WERI-Rb-1 (cell line): ENCODE measurements around the gene CTR9.
A peak's percentile ranks its signal among the peaks of the same experiment; 100 is the strongest.

ENCODE experiments used
- DNase-seq: peaks from one replicate; pipeline ENCODE4 v3.0.0-alpha.2; 2020
- H3K27ac ChIP-seq: fragments of 250-450 bp; sonication (Bioruptor Pico); 2 replicates; pipeline ENCODE4 v1.5.1; 2020; ENCODE audit warnings: mild to moderate bottlenecking, moderate library complexity
- H3K27me3 ChIP-seq: fragments of 250-450 bp; sonication (Bioruptor Pico); 2 replicates; pipeline ENCODE4 v1.5.1; 2021; ENCODE audit warnings: mild to moderate bottlenecking, low read depth, moderate library complexity; ENCODE audit not compliant: insufficient read depth, severe bottlenecking
- H3K36me3 ChIP-seq: fragments of 250-450 bp; sonication (Bioruptor Pico); 2 replicates; pipeline ENCODE4 v1.5.1; 2020; ENCODE audit warnings: mild to moderate bottlenecking, moderate library complexity
- H3K4me3 ChIP-seq: 2 replicates; pipeline ENCODE4 v1.5.1; 2011; ENCODE audit warnings: low read depth, mild to moderate bottlenecking, control low read depth, low read length
- H3K9me3 ChIP-seq: fragments of 250-450 bp; sonication (Bioruptor Pico); 2 replicates; pipeline ENCODE4 v1.5.1; 2021; ENCODE audit warnings: mild to moderate bottlenecking, moderate library complexity; ENCODE audit not compliant: severe bottlenecking
- TF ChIP-seq, protein P1 (sequence below): IDR thresholded peaks from 2 replicates; pipeline ENCODE4 v1.5.1; 2011; ENCODE audit warnings: low read depth, mild to moderate bottlenecking, control low read depth, inconsistent platforms, low read length

The CTR9 gene

DNA sequence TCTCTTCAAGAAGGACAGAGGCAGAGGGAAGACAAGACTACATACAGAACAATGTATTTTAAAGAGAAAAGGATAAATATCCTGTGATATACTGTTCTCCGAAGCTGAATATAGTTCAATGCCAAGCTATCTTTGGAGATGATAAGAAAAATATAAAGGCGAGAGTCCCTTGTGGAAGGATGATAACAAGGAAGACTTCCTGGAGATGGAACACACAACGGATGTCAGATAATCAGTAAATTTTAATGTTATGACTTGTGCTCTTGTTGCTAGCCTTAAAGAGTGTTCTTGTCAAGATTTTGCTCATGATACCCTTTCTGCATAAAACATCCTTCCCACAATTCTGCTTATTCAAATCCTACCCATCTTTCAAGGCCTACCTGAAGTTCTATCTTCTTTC, 6.8 kb upstream of the CTR9 start:
- no peak for DNase-seq
- TF ChIP-seq, protein P1, sequence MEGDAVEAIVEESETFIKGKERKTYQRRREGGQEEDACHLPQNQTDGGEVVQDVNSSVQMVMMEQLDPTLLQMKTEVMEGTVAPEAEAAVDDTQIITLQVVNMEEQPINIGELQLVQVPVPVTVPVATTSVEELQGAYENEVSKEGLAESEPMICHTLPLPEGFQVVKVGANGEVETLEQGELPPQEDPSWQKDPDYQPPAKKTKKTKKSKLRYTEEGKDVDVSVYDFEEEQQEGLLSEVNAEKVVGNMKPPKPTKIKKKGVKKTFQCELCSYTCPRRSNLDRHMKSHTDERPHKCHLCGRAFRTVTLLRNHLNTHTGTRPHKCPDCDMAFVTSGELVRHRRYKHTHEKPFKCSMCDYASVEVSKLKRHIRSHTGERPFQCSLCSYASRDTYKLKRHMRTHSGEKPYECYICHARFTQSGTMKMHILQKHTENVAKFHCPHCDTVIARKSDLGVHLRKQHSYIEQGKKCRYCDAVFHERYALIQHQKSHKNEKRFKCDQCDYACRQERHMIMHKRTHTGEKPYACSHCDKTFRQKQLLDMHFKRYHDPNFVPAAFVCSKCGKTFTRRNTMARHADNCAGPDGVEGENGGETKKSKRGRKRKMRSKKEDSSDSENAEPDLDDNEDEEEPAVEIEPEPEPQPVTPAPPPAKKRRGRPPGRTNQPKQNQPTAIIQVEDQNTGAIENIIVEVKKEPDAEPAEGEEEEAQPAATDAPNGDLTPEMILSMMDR: no peak
- H3K9me3 ChIP-seq: no peaks in the 10 kb centered on the region
- no peak overlapping the region for H3K4me3 ChIP-seq
- no peak overlapping the region for H3K27ac ChIP-seq
- H3K27me3 ChIP-seq: no peaks in the 10 kb centered on the region
- no peaks in the 10 kb centered on the region for H3K36me3 ChIP-seq

DNA sequence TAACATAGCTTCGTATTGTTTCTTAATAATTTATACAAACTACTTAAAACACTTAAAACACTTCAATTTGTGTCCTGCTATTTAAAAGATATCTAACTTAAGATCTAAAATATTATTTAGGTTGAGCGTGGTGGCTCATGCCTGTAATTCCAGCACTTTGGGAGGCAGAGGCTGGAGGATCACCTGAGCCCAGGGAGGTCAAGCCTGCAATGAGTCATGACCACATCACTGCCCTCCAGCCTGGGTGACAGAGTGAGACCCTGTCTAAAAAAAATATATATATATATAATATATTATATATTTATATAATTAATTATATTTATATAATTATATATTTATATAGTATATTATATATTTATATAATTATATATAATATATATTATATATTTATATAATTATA, 4.2 kb upstream of the CTR9 start:
- Histone ChIP-seq H3K4me3 (no peak overlapping the region), H3K27ac (no peak overlapping the region), H3K9me3 (no peaks in the 10 kb centered on the region), H3K27me3 (no peaks in the 10 kb centered on the region), H3K36me3 (no peaks in the 10 kb centered on the region)
- TF ChIP-seq, protein P1: no peak
- DNase-seq: no peak

DNA sequence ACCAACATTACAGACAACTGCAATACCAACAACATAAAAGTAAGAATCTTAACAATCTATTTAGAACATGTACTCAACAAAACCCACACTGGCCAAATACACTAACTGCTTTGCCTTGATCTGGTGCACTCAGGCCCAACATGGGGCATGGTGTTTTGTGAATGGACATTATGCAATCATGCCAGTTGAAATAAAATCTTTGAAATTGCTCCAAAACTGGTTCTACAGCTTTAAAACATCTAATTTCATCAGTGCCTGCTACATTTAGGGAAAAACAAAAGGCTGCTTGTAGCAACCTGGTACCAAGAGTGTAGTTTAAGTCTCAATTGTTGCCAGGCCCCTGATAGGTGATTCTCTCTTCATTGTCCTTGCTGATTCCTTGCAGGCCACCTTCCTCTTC, 3.3 kb upstream of the CTR9 start:
- TF ChIP-seq, protein P1: no peak
- H3K4me3 ChIP-seq: no peak overlapping the region
- H3K27ac ChIP-seq: no peak overlapping the region
- no peaks in the 10 kb centered on the region for H3K27me3 ChIP-seq
- no peak for DNase-seq
- H3K36me3 ChIP-seq: no peaks in the 10 kb centered on the region
- no peaks in the 10 kb centered on the region for H3K9me3 ChIP-seq

DNA sequence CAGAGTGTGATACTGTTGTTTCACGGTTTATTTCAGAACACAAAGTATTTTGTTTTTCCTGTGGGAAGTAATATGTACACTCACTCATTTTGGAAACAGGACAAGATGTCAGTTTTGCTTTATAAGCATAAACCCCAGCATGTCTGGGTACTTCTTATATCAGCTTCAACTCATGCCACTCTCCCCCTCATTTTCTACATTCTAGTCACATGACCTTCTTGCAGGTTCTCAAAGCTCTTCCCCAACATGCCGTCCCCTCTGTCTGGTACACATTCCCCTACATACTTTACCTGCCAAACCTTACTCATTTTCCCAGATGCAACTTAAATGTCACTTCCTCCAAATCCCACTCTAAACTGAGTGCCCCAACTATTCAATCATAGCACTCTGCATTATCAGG, 1.6 kb upstream of the CTR9 start:
- peaks cover 6% of the 10 kb centered on the region for H3K36me3 ChIP-seq
- H3K27ac ChIP-seq: no peak overlapping the region
- no peak for DNase-seq
- H3K4me3 ChIP-seq: no peak overlapping the region
- no peaks in the 10 kb centered on the region for H3K9me3 ChIP-seq
- H3K27me3 ChIP-seq: no peaks in the 10 kb centered on the region
- TF ChIP-seq, protein P1: no peak

DNA sequence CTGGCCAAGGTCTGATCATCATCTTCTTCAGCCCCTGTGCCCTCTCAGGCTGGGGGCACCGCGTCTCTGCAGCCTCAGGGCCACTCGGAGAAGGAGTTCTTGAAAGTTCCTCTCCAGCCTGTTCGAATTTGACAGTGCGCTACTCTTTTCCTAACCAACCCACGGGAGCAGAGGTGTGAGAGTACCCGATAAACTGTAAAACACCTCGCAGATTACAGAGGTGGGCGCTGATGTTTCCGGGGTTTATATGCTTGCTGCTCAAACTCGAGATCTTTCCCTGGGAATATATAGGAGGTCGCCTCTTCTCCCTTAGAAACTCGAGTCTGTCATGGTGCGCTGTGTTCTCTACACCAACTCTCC, 515 bp downstream of the CTR9 start:
- H3K9me3 ChIP-seq: no peaks in the 10 kb centered on the region
- TF ChIP-seq, protein P1: no peak
- H3K27me3 ChIP-seq: no peaks in the 10 kb centered on the region
- H3K27ac ChIP-seq: peak overlapping the region; percentile 75
- no peak for DNase-seq
- peak overlapping the region; percentile 88 for H3K4me3 ChIP-seq
- peaks cover 26% of the 10 kb centered on the region for H3K36me3 ChIP-seq

DNA sequence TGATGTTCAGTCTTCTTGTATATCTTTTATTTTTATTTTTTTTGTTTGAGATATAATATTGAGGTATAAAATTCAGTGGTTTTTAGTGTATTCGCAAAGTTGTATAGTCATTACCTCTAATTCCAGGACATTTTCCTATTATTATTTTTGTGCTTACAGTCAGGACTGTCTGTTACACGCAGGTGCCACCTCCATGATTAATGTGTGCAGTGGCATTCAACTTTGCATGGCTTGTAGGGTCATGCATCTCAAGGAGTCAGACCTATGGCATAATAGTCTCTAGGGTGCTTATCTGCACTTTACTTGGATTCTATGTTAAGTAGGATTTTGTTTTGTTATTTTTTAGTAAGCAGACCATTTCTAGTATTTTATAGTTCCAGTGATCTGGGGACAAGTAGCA, 1.0 kb downstream of the CTR9 start:
- H3K9me3 ChIP-seq: no peaks in the 10 kb centered on the region
- no peak overlapping the region for H3K27ac ChIP-seq
- TF ChIP-seq, protein P1: no peak
- H3K27me3 ChIP-seq: no peaks in the 10 kb centered on the region
- H3K4me3 ChIP-seq: peak overlapping the region; percentile 88
- H3K36me3 ChIP-seq: peaks cover 31% of the 10 kb centered on the region
- no peak for DNase-seq
